GM13977 (cell line): ENCODE results near the gene ST8SIA5.

Source experiments
- DNase-seq: peaks from one replicate; pipeline ENCODE4 v3.0.0; 2012; ENCODE audit warnings: low spot score
- in situ Hi-C: fragments of 300-500 bp; cut with MboI; formaldehyde crosslinking; loops from one replicate; pipeline ENCODE4 v1.12.0; 2022; ENCODE audit warnings: low sequenced_read_pairs, low pct_unique_long_range_greater_than_20kb, mixed read lengths, inconsistent platforms; ENCODE audit not compliant: unreplicated experiment
- TF ChIP-seq, protein P1 (sequence below): IDR thresholded peaks from 2 replicates; pipeline ENCODE4 v1.5.1; 2012; ENCODE audit warnings: mild to moderate bottlenecking, control low read depth; ENCODE audit not compliant: insufficient read depth; ENCODE audit errors: extremely low read depth, missing control alignments

The ST8SIA5 gene

DNA sequence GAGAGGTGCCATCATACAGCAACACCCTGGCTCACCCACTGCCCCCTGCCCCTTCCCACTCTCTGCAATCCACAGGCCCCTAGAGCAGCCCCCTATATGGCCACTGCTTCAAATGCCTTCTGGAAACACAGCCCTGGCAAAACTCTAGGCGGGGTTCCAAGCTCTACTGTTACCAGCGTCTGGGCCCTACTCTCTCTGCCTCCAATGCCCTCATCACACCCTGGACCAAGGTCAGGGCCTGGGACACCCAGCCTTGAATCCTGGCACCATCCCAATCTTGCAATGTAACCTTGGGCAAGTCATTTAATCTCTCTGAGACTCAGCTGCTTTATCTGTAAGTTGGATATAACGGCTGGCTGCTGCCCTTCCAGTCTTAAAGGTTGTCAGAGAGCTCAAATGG is 60.6 kb downstream of the ST8SIA5 start:
- no peak for DNase-seq
- TF ChIP-seq, protein P1, sequence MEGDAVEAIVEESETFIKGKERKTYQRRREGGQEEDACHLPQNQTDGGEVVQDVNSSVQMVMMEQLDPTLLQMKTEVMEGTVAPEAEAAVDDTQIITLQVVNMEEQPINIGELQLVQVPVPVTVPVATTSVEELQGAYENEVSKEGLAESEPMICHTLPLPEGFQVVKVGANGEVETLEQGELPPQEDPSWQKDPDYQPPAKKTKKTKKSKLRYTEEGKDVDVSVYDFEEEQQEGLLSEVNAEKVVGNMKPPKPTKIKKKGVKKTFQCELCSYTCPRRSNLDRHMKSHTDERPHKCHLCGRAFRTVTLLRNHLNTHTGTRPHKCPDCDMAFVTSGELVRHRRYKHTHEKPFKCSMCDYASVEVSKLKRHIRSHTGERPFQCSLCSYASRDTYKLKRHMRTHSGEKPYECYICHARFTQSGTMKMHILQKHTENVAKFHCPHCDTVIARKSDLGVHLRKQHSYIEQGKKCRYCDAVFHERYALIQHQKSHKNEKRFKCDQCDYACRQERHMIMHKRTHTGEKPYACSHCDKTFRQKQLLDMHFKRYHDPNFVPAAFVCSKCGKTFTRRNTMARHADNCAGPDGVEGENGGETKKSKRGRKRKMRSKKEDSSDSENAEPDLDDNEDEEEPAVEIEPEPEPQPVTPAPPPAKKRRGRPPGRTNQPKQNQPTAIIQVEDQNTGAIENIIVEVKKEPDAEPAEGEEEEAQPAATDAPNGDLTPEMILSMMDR, result no peak
- in situ Hi-C loops, result no loop called here

GRCh38 chr18:46693996-46694395 is 62.9 kb downstream of the ST8SIA5 start:
- no peak for DNase-seq
- in situ Hi-C loops, result no loop called here
- TF ChIP-seq, protein P1, result no peak

GRCh38 chr18:46688853-46689525 is 67.9 kb downstream of the ST8SIA5 start:
- DNase-seq, result no peak
- in situ Hi-C loops, result no loop called here
- TF ChIP-seq, protein P1, result no peak

DNA sequence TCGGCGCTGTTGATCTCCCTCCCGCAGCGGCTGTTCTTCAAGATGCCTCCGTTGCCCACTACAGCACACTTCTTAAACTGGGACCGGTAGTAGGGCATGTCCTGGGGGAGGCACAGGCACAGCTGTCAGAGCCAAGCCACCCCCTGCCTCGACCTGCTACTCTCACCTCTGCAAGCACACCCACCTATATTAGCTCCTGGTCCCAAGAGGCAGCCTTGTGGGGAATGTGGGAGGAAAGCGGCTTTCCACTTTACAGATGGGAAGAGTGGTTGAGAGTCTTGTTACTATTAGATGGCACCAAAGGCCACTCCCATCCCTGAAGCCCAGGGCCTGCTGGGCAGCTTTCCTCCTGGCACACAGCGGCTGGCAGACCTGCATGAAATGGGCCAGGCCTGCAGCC is 70.7 kb downstream of the ST8SIA5 start:
- TF ChIP-seq, protein P1, result no peak
- DNase-seq, result no peak
- in situ Hi-C loops, result no loop called here

GRCh38 chr18:46683252-46683651 is 73.6 kb downstream of the ST8SIA5 start:
- in situ Hi-C loops, result no loop called here
- TF ChIP-seq, protein P1, result no peak
- DNase-seq, result no peak

- no peak for DNase-seq
- in situ Hi-C loops, result no loop called here
- TF ChIP-seq, protein P1, result no peak
Measured at GRCh38 chr18:46680784-46681695, 75.8 kb downstream of the ST8SIA5 start.
